ENCODE measurements around the gene FCMR. TPM values are rescaled to one million over a fixed set of nuclear protein-coding genes. Genes with fewer than 3 reads are reported as not detected.

The FCMR gene
- total RNA-seq, 1 experiment from 2014 or later = 1.5 TPM

DNA sequence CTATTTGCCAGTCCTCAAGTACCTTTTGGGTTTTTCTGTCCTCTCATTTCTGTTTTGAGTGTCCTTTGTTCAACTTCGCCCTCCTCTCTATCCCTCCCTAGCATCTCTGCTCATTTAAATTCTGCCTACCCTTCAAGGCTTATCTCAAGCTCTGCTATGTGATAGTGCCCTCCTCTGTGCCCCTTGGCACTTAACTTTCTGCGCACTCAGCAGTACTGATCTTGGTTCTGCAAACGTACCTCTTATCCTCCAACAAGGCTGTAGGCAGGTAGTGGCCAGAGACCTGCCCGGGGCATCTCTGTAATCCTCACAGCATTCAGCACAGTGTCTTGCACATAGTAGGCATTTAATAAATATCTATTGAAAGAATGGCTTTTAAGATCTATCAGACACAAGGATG, 61.6 kb downstream of the FCMR start:
- Histone ChIP-seq H3K27me3 (ENCODE audit: low read length) (peaks cover 8% of the 10 kb centered on the region; the same call in 1 of the 2 replicates), H3K4me1 (ENCODE audit: insufficient read depth, low read length) (peaks cover 5% of the 10 kb centered on the region; the same call in 1 of the 2 replicates), H3K27ac (ENCODE audit: low read length) (no peak overlapping the region), H3K79me2 (ENCODE audit: low read length) (no peaks in the 10 kb centered on the region), H3K9ac (ENCODE audit: low read length) (no peak overlapping the region), H4K20me1 (ENCODE audit: low read length) (no peaks in the 10 kb centered on the region), H3K4me2 (ENCODE audit: low read length) (no peak overlapping the region), H3K4me3 (ENCODE audit: low read length) (no peak overlapping the region), H3K9me3 (ENCODE audit: low read length) (no peaks in the 10 kb centered on the region), H3F3A (ENCODE audit: low read length, unreplicated experiment) (no peaks in the 10 kb centered on the region), H3K9me2 (replicated peaks; ENCODE audit: low read length) (no peaks in the 10 kb centered on the region), H2AFZ (ENCODE audit: low read length) (no peak overlapping the region), H3K36me3 (ENCODE audit: low read depth, low read length) (no peaks in the 10 kb centered on the region)
- no peak for DNase-seq
- CTCF ChIA-PET = no interaction called here
- POLR2A ChIA-PET (ENCODE audit: unreplicated experiment) = no interaction called here
- TF ChIP-seq, protein P1, sequence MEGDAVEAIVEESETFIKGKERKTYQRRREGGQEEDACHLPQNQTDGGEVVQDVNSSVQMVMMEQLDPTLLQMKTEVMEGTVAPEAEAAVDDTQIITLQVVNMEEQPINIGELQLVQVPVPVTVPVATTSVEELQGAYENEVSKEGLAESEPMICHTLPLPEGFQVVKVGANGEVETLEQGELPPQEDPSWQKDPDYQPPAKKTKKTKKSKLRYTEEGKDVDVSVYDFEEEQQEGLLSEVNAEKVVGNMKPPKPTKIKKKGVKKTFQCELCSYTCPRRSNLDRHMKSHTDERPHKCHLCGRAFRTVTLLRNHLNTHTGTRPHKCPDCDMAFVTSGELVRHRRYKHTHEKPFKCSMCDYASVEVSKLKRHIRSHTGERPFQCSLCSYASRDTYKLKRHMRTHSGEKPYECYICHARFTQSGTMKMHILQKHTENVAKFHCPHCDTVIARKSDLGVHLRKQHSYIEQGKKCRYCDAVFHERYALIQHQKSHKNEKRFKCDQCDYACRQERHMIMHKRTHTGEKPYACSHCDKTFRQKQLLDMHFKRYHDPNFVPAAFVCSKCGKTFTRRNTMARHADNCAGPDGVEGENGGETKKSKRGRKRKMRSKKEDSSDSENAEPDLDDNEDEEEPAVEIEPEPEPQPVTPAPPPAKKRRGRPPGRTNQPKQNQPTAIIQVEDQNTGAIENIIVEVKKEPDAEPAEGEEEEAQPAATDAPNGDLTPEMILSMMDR (conservative IDR thresholded peaks at IDR 0.05; ENCODE audit: low read depth, low read length) = no peak
- TF ChIP-seq EZH2 (IDR thresholded peaks at IDR 0.05; ENCODE audit: low read length, unreplicated experiment) (no peak), EZH2phosphoT487 (IDR thresholded peaks at IDR 0.05; ENCODE audit: borderline replicate concordance, low read length) (no peak)
- ATAC-seq = no peak
- no TSS peak for BruUV-seq (replicated peaks)
- intact Hi-C loops (cut with micrococcal nuclease) = no loop called here

DNA sequence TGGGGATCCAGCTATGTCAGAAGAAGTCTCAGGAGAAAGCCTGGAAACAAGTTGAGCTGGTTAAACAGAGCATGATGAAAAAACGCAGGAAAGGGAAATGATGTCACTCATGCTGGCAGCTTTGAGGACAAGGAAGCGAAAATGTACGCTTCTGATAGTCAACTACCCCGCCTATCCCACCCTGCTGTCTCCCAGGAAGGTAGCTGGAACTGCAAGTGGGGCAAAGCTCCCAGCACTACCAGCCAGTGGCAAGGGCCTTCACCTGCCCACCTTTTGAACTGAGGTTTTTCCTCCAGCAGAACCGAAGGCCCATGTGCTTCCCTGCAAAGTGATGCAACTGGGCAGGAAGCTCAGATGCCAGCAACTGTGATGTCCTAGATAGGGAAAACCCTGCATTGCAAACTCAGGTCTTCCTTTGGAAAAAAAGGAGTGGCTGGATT, 62.6 kb downstream of the FCMR start:
- Histone ChIP-seq H3K36me3 (ENCODE audit: low read depth, low read length) (no peaks in the 10 kb centered on the region), H3K9ac (ENCODE audit: low read length) (no peak overlapping the region), H4K20me1 (ENCODE audit: low read length) (no peaks in the 10 kb centered on the region), H2AFZ (ENCODE audit: low read length) (peak overlapping the region; percentile 55), H3K9me2 (replicated peaks; ENCODE audit: low read length) (no peaks in the 10 kb centered on the region), H3K4me1 (ENCODE audit: insufficient read depth, low read length) (peaks cover 5% of the 10 kb centered on the region; the same call in 1 of the 2 replicates), H3F3A (ENCODE audit: low read length, unreplicated experiment) (no peaks in the 10 kb centered on the region), H3K4me3 (ENCODE audit: low read length) (no peak overlapping the region), H3K9me3 (ENCODE audit: low read length) (no peaks in the 10 kb centered on the region), H3K4me2 (ENCODE audit: low read length) (no peak overlapping the region), H3K27ac (ENCODE audit: low read length) (no peak overlapping the region), H3K27me3 (ENCODE audit: low read length) (peaks cover 8% of the 10 kb centered on the region; the same call in 1 of the 2 replicates), H3K79me2 (ENCODE audit: low read length) (no peaks in the 10 kb centered on the region)
- TF ChIP-seq EZH2phosphoT487 (IDR thresholded peaks at IDR 0.05; ENCODE audit: borderline replicate concordance, low read length) = no peak
- TF ChIP-seq EZH2 (IDR thresholded peaks at IDR 0.05; ENCODE audit: low read length, unreplicated experiment) = no peak
- TF ChIP-seq, protein P1 (conservative IDR thresholded peaks at IDR 0.05; ENCODE audit: low read depth, low read length) = no peak
- ChIA-PET CTCF (no interaction called here), POLR2A (ENCODE audit: unreplicated experiment) (interaction anchor here (0.6 to 0.7 kb wide), 3 partner anchors 31 to 664 kb away, joined by 3 to 5 read pairs (median 3); no protein-coding TSS in a partner anchor)
- intact Hi-C loops (cut with micrococcal nuclease) = no loop called here
- DNase-seq (peak; percentile 51), ATAC-seq (no peak)
- no TSS peak for BruUV-seq (replicated peaks)

GRCh38 chr1:206856674-206857464, 64.9 kb downstream of the FCMR start:
- Histone ChIP-seq H4K20me1 (ENCODE audit: low read length) (no peaks in the 10 kb centered on the region), H3K9ac (ENCODE audit: low read length) (no peak overlapping the region), H3K4me3 (ENCODE audit: low read length) (no peak overlapping the region), H3K9me2 (replicated peaks; ENCODE audit: low read length) (no peaks in the 10 kb centered on the region), H3K4me1 (ENCODE audit: insufficient read depth, low read length) (peaks cover 5% of the 10 kb centered on the region; the same call in 1 of the 2 replicates), H3K79me2 (ENCODE audit: low read length) (no peaks in the 10 kb centered on the region), H2AFZ (ENCODE audit: low read length) (no peak overlapping the region), H3K27ac (ENCODE audit: low read length) (no peak overlapping the region), H3K36me3 (ENCODE audit: low read depth, low read length) (no peaks in the 10 kb centered on the region), H3K4me2 (ENCODE audit: low read length) (no peak overlapping the region), H3F3A (ENCODE audit: low read length, unreplicated experiment) (no peaks in the 10 kb centered on the region), H3K9me3 (ENCODE audit: low read length) (peaks cover 9% of the 10 kb centered on the region), H3K27me3 (ENCODE audit: low read length) (peaks cover 8% of the 10 kb centered on the region)
- ATAC-seq (peak; percentile 80), DNase-seq (peak; percentile 51)
- POLR2A ChIA-PET (ENCODE audit: unreplicated experiment) = no interaction called here
- CTCF ChIA-PET = interaction anchor here (0.6 kb wide), 2 partner anchors 56 to 123 kb away, joined by 5 to 6 read pairs; no protein-coding TSS in a partner anchor
- no TSS peak for BruUV-seq (replicated peaks)
- TF ChIP-seq, protein P1 (conservative IDR thresholded peaks at IDR 0.05; ENCODE audit: low read depth, low read length) = peak; percentile 85
- TF ChIP-seq EZH2 (IDR thresholded peaks at IDR 0.05; ENCODE audit: low read length, unreplicated experiment) = no peak
- intact Hi-C loops (cut with micrococcal nuclease) = loop anchor here (1.0 kb wide), 1 partner anchor 55 kb away; no protein-coding TSS in a partner anchor

All from PC-3 (cell line).